Superior temporal gyrus (tissue), 1 donor: ENCODE results near the gene GNPTAB.
A peak's percentile ranks its signal among the peaks of the same experiment; 100 is the strongest.
"Not testable (repeated sequence)": the region's sequence is repeated elsewhere in the genome, so short reads cannot be mapped to it uniquely, and the experiment has no call there.

Experiments used
- DNase-seq: peaks from one replicate; pipeline ENCODE4 v3.0.0-alpha.2; 2016; ENCODE audit errors: extremely low spot score

The GNPTAB gene

GRCh38 chr12:101737476-101737875, 93.3 kb downstream of the GNPTAB start:
- DNase-seq: no peak

- not testable (repeated sequence) for DNase-seq
Measured at GRCh38 chr12:101734482-101734881, 96.3 kb downstream of the GNPTAB start.

- no peak for DNase-seq
Measured at GRCh38 chr12:101733166-101733565, 97.6 kb downstream of the GNPTAB start.

GRCh38 chr12:101732318-101732717, 98.4 kb downstream of the GNPTAB start:
- no peak for DNase-seq

- no peak for DNase-seq
Measured at GRCh38 chr12:101729842-101730241, 100.9 kb downstream of the GNPTAB start.

- no peak for DNase-seq
Measured at GRCh38 chr12:101727098-101727497, 103.7 kb downstream of the GNPTAB start.

GRCh38 chr12:101722392-101722791, 108.4 kb downstream of the GNPTAB start:
- no peak for DNase-seq

GRCh38 chr12:101720118-101720517, 110.6 kb downstream of the GNPTAB start:
- DNase-seq: no peak

GRCh38 chr12:101719566-101719965, 111.2 kb downstream of the GNPTAB start:
- DNase-seq: no peak

- no peak for DNase-seq
Measured at GRCh38 chr12:101714877-101715444, 115.8 kb downstream of the GNPTAB start.

- no peak for DNase-seq
Measured at GRCh38 chr12:101713930-101714329, 116.8 kb downstream of the GNPTAB start.

GRCh38 chr12:101713059-101713682, 117.6 kb downstream of the GNPTAB start:
- DNase-seq: peak; percentile 53

GRCh38 chr12:101710288-101710687, 120.5 kb downstream of the GNPTAB start:
- no peak for DNase-seq

GRCh38 chr12:101707131-101707782, 123.5 kb downstream of the GNPTAB start:
- DNase-seq: no peak

- no peak for DNase-seq
Measured at GRCh38 chr12:101706403-101706802, 124.4 kb downstream of the GNPTAB start.

GRCh38 chr12:101703487-101703886, 127.3 kb downstream of the GNPTAB start:
- DNase-seq: no peak

- DNase-seq: no peak
Measured at GRCh38 chr12:101700299-101700820, 130.4 kb downstream of the GNPTAB start.

- peak; percentile 72 for DNase-seq
Measured at GRCh38 chr12:101698800-101699347, 131.9 kb downstream of the GNPTAB start.

- DNase-seq: peak; percentile 72
Measured at GRCh38 chr12:101697930-101698799, 132.6 kb downstream of the GNPTAB start.

- peak; percentile 58 for DNase-seq
Measured at GRCh38 chr12:101697197-101697929, 133.4 kb downstream of the GNPTAB start, which contains the start of gene CHPT1. TSS of gene CHPT1 (plus strand) at chr12:101697640. CDS start at chr12:101697862, 222 bp downstream.
